Measurements from ENCODE around the gene PIN4. TPM values are rescaled to one million over a fixed set of nuclear protein-coding genes. Genes with fewer than 3 reads are reported as not detected.

Gene PIN4
- total RNA-seq, 4 donors from 2014 or later = 1.00 to 15.2 (median 8.1) TPM; not detected in 1

- Histone ChIP-seq H3K27me3 (no peaks in the 10 kb centered on the region), H3K4me1 (no peaks in the 10 kb centered on the region), H3K36me3 (no peaks in the 10 kb centered on the region), H3K9me3 (no peaks in the 10 kb centered on the region), H3K4me3 (no peak overlapping the region), H3K27ac (no peak overlapping the region)
- TF ChIP-seq POLR2AphosphoS5 (IDR thresholded peaks at IDR 0.05) (no peak), CTCF (IDR thresholded peaks at IDR 0.05) (no peak), EP300 (IDR thresholded peaks at IDR 0.05; ENCODE audit: low read depth) (no peak), POLR2A (IDR thresholded peaks at IDR 0.05) (no peak)
- in situ Hi-C loops (cut with MboI; ENCODE audit: low pct_ligation_motif_present in 1 of 4, low pct_unique_long_range_greater_than_20kb in 1 of 4, low sequenced_read_pairs in 3 of 4) = no loop called here
- intact Hi-C loops (cut with DNase I; ENCODE audit: low total_unique reads) = no loop called here
- DNase-seq = no peak
- 82% methylated on average over 2 of the region's 2 CpGs; no CpG with 5 or more reads in 1 of the 2 donors for WGBS, 2 donors (ENCODE audit: low coverage in 1 of 2)
These were observed 4.6 kb upstream of the PIN4 start for GRCh38 chrX:72176981-72177380.

- Histone ChIP-seq H3K4me3 (peak overlapping the region in 2 of 4 donors; percentile 42 to 66), H3K27me3 (no peaks in the 10 kb centered on the region), H3K36me3 (no peaks in the 10 kb centered on the region), H3K27ac (peak overlapping the region; percentile 80 to 89 (median 86)), H3K9me3 (no peaks in the 10 kb centered on the region), H3K4me1 (peaks cover 0 to 7% (median 5%) of the 10 kb centered on the region in 4 donors)
- intact Hi-C loops (cut with DNase I; ENCODE audit: low total_unique reads) = no loop called here
- no peak for DNase-seq
- WGBS, 2 donors (ENCODE audit: low coverage in 1 of 2) = 57% methylated on average over 1 of the region's 1 CpG; no CpG with 5 or more reads in 1 of the 2 donors
- no peak for TF ChIP-seq POLR2AphosphoS5 (IDR thresholded peaks at IDR 0.05)
- no peak for TF ChIP-seq CTCF (IDR thresholded peaks at IDR 0.05)
- no peak for TF ChIP-seq EP300 (IDR thresholded peaks at IDR 0.05; ENCODE audit: low read depth)
- TF ChIP-seq POLR2A (IDR thresholded peaks at IDR 0.05) = no peak
- in situ Hi-C loops (cut with MboI; ENCODE audit: low pct_ligation_motif_present in 1 of 4, low pct_unique_long_range_greater_than_20kb in 1 of 4, low sequenced_read_pairs in 3 of 4) = no loop called here
These were observed 1.0 kb upstream of the PIN4 start for GRCh38 chrX:72180539-72180938.

- peak overlapping the region in 1 of 4 donors; percentile 66 for H3K4me3 ChIP-seq
- H3K27me3 ChIP-seq = no peaks in the 10 kb centered on the region
- in situ Hi-C loops (cut with MboI; ENCODE audit: low pct_ligation_motif_present in 1 of 4, low pct_unique_long_range_greater_than_20kb in 1 of 4, low sequenced_read_pairs in 3 of 4) = no loop called here
- intact Hi-C loops (cut with DNase I; ENCODE audit: low total_unique reads) = no loop called here
- no peaks in the 10 kb centered on the region for H3K9me3 ChIP-seq
- H3K27ac ChIP-seq = no peak overlapping the region
- H3K36me3 ChIP-seq = no peaks in the 10 kb centered on the region
- WGBS, 2 donors (ENCODE audit: low coverage in 1 of 2) = 71% methylated on average over 2 of the region's 2 CpGs; no CpG with 5 or more reads in 1 of the 2 donors
- no peak for DNase-seq
- H3K4me1 ChIP-seq = peaks cover 0 to 7% (median 5%) of the 10 kb centered on the region in 4 donors
- no peak for TF ChIP-seq POLR2A (IDR thresholded peaks at IDR 0.05)
- TF ChIP-seq CTCF (IDR thresholded peaks at IDR 0.05) = no peak
- no peak for TF ChIP-seq POLR2AphosphoS5 (IDR thresholded peaks at IDR 0.05)
- TF ChIP-seq EP300 (IDR thresholded peaks at IDR 0.05; ENCODE audit: low read depth) = no peak
These were observed 1.4 kb downstream of the PIN4 start for GRCh38 chrX:72182924-72183323.

GRCh38 chrX:72201836-72202536 is 20.4 kb downstream of the PIN4 start:
- Histone ChIP-seq H3K4me1 (no peaks in the 10 kb centered on the region), H3K9me3 (no peaks in the 10 kb centered on the region), H3K27ac (no peak overlapping the region), H3K27me3 (no peaks in the 10 kb centered on the region), H3K36me3 (no peaks in the 10 kb centered on the region), H3K4me3 (no peak overlapping the region)
- no peak for DNase-seq
- in situ Hi-C loops (cut with MboI; ENCODE audit: low pct_ligation_motif_present in 1 of 4, low pct_unique_long_range_greater_than_20kb in 1 of 4, low sequenced_read_pairs in 3 of 4) = no loop called here
- intact Hi-C loops (cut with DNase I; ENCODE audit: low total_unique reads) = no loop called here
- no peak for TF ChIP-seq POLR2AphosphoS5 (IDR thresholded peaks at IDR 0.05)
- 80 to 100% methylated on average over 2 to 7 of the region's 7 CpGs for WGBS, 2 donors (ENCODE audit: low coverage in 1 of 2)
